Measurements from ENCODE around the gene PDXK.

PDXK gene

GRCh38 chr21:43717967-43718871 is 710 bp upstream of the PDXK start:
- H3K4me3 ChIP-seq (ENCODE audit: low read depth, low read length): peak overlapping the region; percentile 92
- TF ChIP-seq CTCF (IDR thresholded peaks at IDR 0.05; ENCODE audit: control insufficient read depth, extremely low read depth, insufficient read depth): no peak
- no peak for DNase-seq (ENCODE audit: low read depth)

GRCh38 chr21:43719748-43720538 is 1.0 kb downstream of the PDXK start:
- H3K4me3 ChIP-seq (ENCODE audit: low read depth, low read length): peak overlapping the region; percentile 92
- TF ChIP-seq CTCF (IDR thresholded peaks at IDR 0.05; ENCODE audit: control insufficient read depth, extremely low read depth, insufficient read depth): no peak
- DNase-seq (ENCODE audit: low read depth): no peak

GRCh38 chr21:43720539-43721166 is 1.7 kb downstream of the PDXK start:
- peak overlapping the region; percentile 92 for H3K4me3 ChIP-seq (ENCODE audit: low read depth, low read length)
- no peak for TF ChIP-seq CTCF (IDR thresholded peaks at IDR 0.05; ENCODE audit: control insufficient read depth, extremely low read depth, insufficient read depth)
- no peak for DNase-seq (ENCODE audit: low read depth)

GRCh38 chr21:43721206-43721605 is 2.3 kb downstream of the PDXK start:
- TF ChIP-seq CTCF (IDR thresholded peaks at IDR 0.05; ENCODE audit: control insufficient read depth, extremely low read depth, insufficient read depth): no peak
- no peak for DNase-seq (ENCODE audit: low read depth)
- H3K4me3 ChIP-seq (ENCODE audit: low read depth, low read length): peak overlapping the region; percentile 92

GRCh38 chr21:43721939-43722338 is 3.0 kb downstream of the PDXK start:
- no peak for DNase-seq (ENCODE audit: low read depth)

More at GRCh38 chr21:43721939-43722338, 3.0 kb downstream of the PDXK start:
- no peak for TF ChIP-seq CTCF (IDR thresholded peaks at IDR 0.05; ENCODE audit: control insufficient read depth, extremely low read depth, insufficient read depth)
- no peak overlapping the region for H3K4me3 ChIP-seq (ENCODE audit: low read depth, low read length)
